HepG2 (cell line): Measurements from ENCODE around the gene ATP2B3. TPM values are rescaled to one million over a fixed set of nuclear protein-coding genes. Genes with fewer than 3 reads are reported as not detected.

Source experiments
- ATAC-seq: fragments of 200-7000 bp; cut with Tn5 transposase; 3 replicates; pipeline ENCODE4 v1.9.1; 2020; ENCODE audit warnings: mild to moderate bottlenecking, moderate library complexity
- BruUV-seq: library from RNA; stranded (reverse); fragments of 400-500 nt; replicated peaks from 2 replicates; lab custom pipeline; 2021; lab: Mats Ljungman, UMichigan
- CTCF ChIA-PET: fragments of 300-600 bp; formaldehyde crosslinking; extraction: SDS; loops from one replicate; lab custom pipeline; 2021; ENCODE audit warnings: low total read pairs, inconsistent platforms, low intra/inter-chr PET ratio; lab: Yijun Ruan, JAX
- POLR2A ChIA-PET: fragments of 350-600 bp; sonication (Branson Sonifier 250); formaldehyde crosslinking; loops from one replicate; lab custom pipeline; 2020; ENCODE audit warnings: antibody characterized with exemption, inconsistent platforms; lab: Yijun Ruan, JAX
- DNase-seq: peaks from one replicate; pipeline ENCODE4 v3.0.0-alpha.2; 2015; ENCODE audit warnings: low spot score
- FAIRE-seq: peaks from 3 replicates; lab custom pipeline; 2011; peaks lifted over from hg19 to GRCh38; lab: Jason Lieb, UNC
- H2AFZ ChIP-seq: one replicate; pipeline ENCODE4 v1.6.1; 2011; ENCODE audit warnings: low read length, inconsistent platforms
- H3K27ac ChIP-seq: fragments of 300-600 bp; 3 replicates; pipeline ENCODE4 v1.8.0; 2011; ENCODE audit warnings: mixed run types, mild to moderate bottlenecking, mixed read lengths, low read length, inconsistent platforms; ENCODE audit not compliant: insufficient read depth; ENCODE audit errors: extremely low read length
- H3K27me3 ChIP-seq, 2 experiments: fragments of 200-600 bp in 1 of 2; 2 replicates in 1 of 2; 3 replicates in 1 of 2; pipeline versions ENCODE4 v1.6.0 to v1.8.0; 2011; ENCODE audit warnings: low read length in 2 of 2, mild to moderate bottlenecking in 2 of 2, moderate library complexity in 2 of 2, inconsistent platforms in 1 of 2; ENCODE audit not compliant: insufficient read depth in 2 of 2, control insufficient read depth in 1 of 2
- H3K36me3 ChIP-seq, 2 experiments: fragments of 200-600 bp in 1 of 2; replicated peaks in 1 of 2; 2 replicates in 1 of 2; 3 replicates in 1 of 2; pipeline versions ENCODE4 v1.5.1 to v1.8.0; 2011; ENCODE audit warnings: low read length in 2 of 2, inconsistent platforms in 1 of 2; ENCODE audit not compliant: insufficient read depth in 2 of 2, control insufficient read depth in 1 of 2
- H3K4me1 ChIP-seq: 2 replicates; pipeline ENCODE4 v1.5.1; 2012; ENCODE audit warnings: low read length, inconsistent platforms; ENCODE audit not compliant: insufficient read depth
- H3K4me2 ChIP-seq: 2 replicates; pipeline ENCODE4 v1.6.0; 2011; ENCODE audit warnings: low read depth, low read length, inconsistent platforms
- H3K4me3 ChIP-seq, 3 experiments: fragments of 200-600 bp in 1 of 3; sonication (generic), shearing (Covaris generic) in 1 of 3; replicated peaks in 1 of 3; 2 replicates each; pipeline ENCODE4 v1.5.1; 2011 to 2016; ENCODE audit warnings: low read length in 3 of 3, inconsistent platforms in 2 of 3, low read depth in 2 of 3, mild to moderate bottlenecking in 2 of 3, control low read depth in 1 of 3, mixed read lengths in 1 of 3; ENCODE audit not compliant: insufficient read depth in 1 of 3
- H3K79me2 ChIP-seq: one replicate; pipeline ENCODE4 v1.6.1; 2011; ENCODE audit warnings: low read length, inconsistent platforms; ENCODE audit not compliant: insufficient read depth
- H3K9ac ChIP-seq: 2 replicates; pipeline ENCODE4 v1.6.0; 2011; ENCODE audit warnings: mild to moderate bottlenecking, low read depth, low read length, inconsistent platforms; ENCODE audit not compliant: insufficient read depth
- H3K9me3 ChIP-seq: 2 replicates; pipeline ENCODE4 v1.5.1; 2012; ENCODE audit warnings: mild to moderate bottlenecking, low read length
- H4K20me1 ChIP-seq: 2 replicates; pipeline ENCODE4 v1.6.0; 2011; ENCODE audit warnings: inconsistent platforms, mild to moderate bottlenecking, low read length, moderate library complexity; ENCODE audit not compliant: insufficient read depth
- ATF3 ChIP-seq: sonication (generic); formaldehyde crosslinking; IDR thresholded peaks from 2 replicates; pipeline ENCODE4 v1.4.0; 2020; ENCODE audit warnings: missing genetic modification reagents
- CBX1 ChIP-seq: IDR thresholded peaks from one replicate; pipeline ENCODE4 v1.6.1; 2016; ENCODE audit warnings: antibody characterized with exemption, low read depth
- E2F5 ChIP-seq: sonication (generic); formaldehyde crosslinking; conservative IDR thresholded peaks from 2 replicates; pipeline ENCODE4 v1.4.0; 2020; ENCODE audit warnings: missing genetic modification reagents
- IKZF1 ChIP-seq: fragments of 450-650 bp; IDR thresholded peaks from 2 replicates; pipeline ENCODE4 v1.7.1; 2016
- LBX2 ChIP-seq: sonication (generic); formaldehyde crosslinking; IDR thresholded peaks from 2 replicates; pipeline ENCODE4 v1.5.0; 2020; ENCODE audit warnings: missing genetic modification reagents, mild to moderate bottlenecking, borderline replicate concordance
- MTF1 ChIP-seq: sonication (generic); formaldehyde crosslinking; IDR thresholded peaks from 2 replicates; pipeline ENCODE4 v1.5.0; 2020; ENCODE audit warnings: missing genetic modification reagents
- NFATC3 ChIP-seq: sonication (generic); formaldehyde crosslinking; IDR thresholded peaks from 2 replicates; pipeline ENCODE4 v1.5.1; 2020; ENCODE audit warnings: mild to moderate bottlenecking, missing genetic modification reagents
- NFE2L2 ChIP-seq: fragments of 150-350 bp; IDR thresholded peaks from 2 replicates; pipeline ENCODE4 v1.6.1; 2014; ENCODE audit warnings: low read length
- NFKB2 ChIP-seq: sonication (generic); formaldehyde crosslinking; IDR thresholded peaks from 2 replicates; pipeline ENCODE4 v1.4.0; 2020; ENCODE audit warnings: missing genetic modification reagents, borderline replicate concordance
- TARDBP ChIP-seq: sonication (generic); formaldehyde crosslinking; IDR thresholded peaks from 2 replicates; pipeline ENCODE4 v1.8.0; 2022; ENCODE audit warnings: mild to moderate bottlenecking, missing genetic modification reagents
- ZFP36 ChIP-seq: fragments of 150-350 bp; IDR thresholded peaks from 2 replicates; pipeline ENCODE4 v1.6.1; 2018; ENCODE audit warnings: borderline replicate concordance, low read length, low read depth; ENCODE audit not compliant: partially characterized antibody
- ZHX2 ChIP-seq, 2 experiments: sonication (generic) in 1 of 2; formaldehyde crosslinking in 1 of 2; IDR thresholded peaks; 2 replicates each; pipeline versions ENCODE4 v1.6.1 to v1.9.0; 2014 to 2022; ENCODE audit warnings: antibody characterized with exemption in 1 of 2, borderline replicate concordance in 1 of 2, inconsistent platforms in 1 of 2, low read depth in 1 of 2, missing genetic modification reagents in 1 of 2
- ZMYM2 ChIP-seq: sonication (generic); formaldehyde crosslinking; IDR thresholded peaks from 2 replicates; pipeline ENCODE4 v1.8.0; 2022; ENCODE audit warnings: mild to moderate bottlenecking, missing genetic modification reagents
- ZNF740 ChIP-seq: sonication (generic); formaldehyde crosslinking; IDR thresholded peaks from 2 replicates; pipeline ENCODE4 v1.4.0; 2020; ENCODE audit warnings: missing genetic modification reagents
- ZNF777 ChIP-seq: sonication (generic); formaldehyde crosslinking; IDR thresholded peaks from 2 replicates; pipeline ENCODE4 v1.4.0; 2020; ENCODE audit warnings: missing genetic modification reagents
- WGBS: methylation state at CpG from one replicate; pipeline ENCODE4 v1.1.6; 2017; ENCODE audit warnings: low lambda C conversion rate; 5-methylcytosine and 5-hydroxymethylcytosine counted together
- in situ Hi-C: cut with HindIII; loops from 2 replicates; pipeline ENCODE4 v1.10.0; 2017; ENCODE audit warnings: low pct_unique_long_range_greater_than_20kb; ENCODE audit not compliant: extremely low pct_ligation_motif_present
- intact Hi-C: fragments of 100-400 bp; cut with micrococcal nuclease; formaldehyde crosslinking; loops from one replicate; pipeline ENCODE4 v1.10.0; 2022; ENCODE audit not compliant: unreplicated experiment
- polyA plus RNA-seq, 8 experiments: library from polyadenylated mRNA; depleted of rRNA in 3 of 8; stranded (reverse) in 7 of 8; unstranded in 1 of 8; fragments of >200 nt; fragmentation: Illumina TruSeq in 4 of 8; extraction: Trizol in 4 of 8; gene quantifications; 2 replicates each; pipeline versions ENCODE4 v1.2.1 to v1.2.3, GENCODE V29; 2011 to 2016; ENCODE audit warnings: low read depth in 4 of 8, missing spikeins in 1 of 8, mixed read lengths in 1 of 8; ENCODE audit not compliant: insufficient read depth in 1 of 8
- total RNA-seq, 5 experiments: library from RNA; depleted of rRNA; stranded (reverse); fragments of >200 nt; fragmentation: Illumina TruSeq; extraction: Trizol; gene quantifications; 2 replicates each; pipeline ENCODE4 v1.2.3, GENCODE V29; 2016; ENCODE audit warnings: low read depth in 1 of 5

The ATP2B3 gene
- total and polyA plus RNA-seq, 2 of the 13 experiments (the other 11 are each of a cell fraction or from before 2014, with no cell fraction given): not detected

- no peak for TF ChIP-seq CBX1
- TF ChIP-seq ATF3 (CRISPR knock-in tag): no peak
- no peak for TF ChIP-seq ZMYM2 (CRISPR knock-in tag)
- no peak for TF ChIP-seq ZNF740 (CRISPR knock-in tag)
These were observed 1.4 kb upstream of the ATP2B3 start (continued) for GRCh38 chrX:153516073-153516472.

- H3K27ac ChIP-seq: no peak overlapping the region
- H3K4me1 ChIP-seq: no peaks in the 10 kb centered on the region
- H2AFZ ChIP-seq: no peak overlapping the region
- H3K79me2 ChIP-seq: no peaks in the 10 kb centered on the region
- DNase-seq: no peak
- ATAC-seq: no peak
- WGBS: 38% methylated on average over 13 of the region's 70 CpGs
- H3K4me2 ChIP-seq: no peak overlapping the region
- in situ Hi-C loops: no loop called here
- no peak overlapping the region for H3K4me3 ChIP-seq
- ChIA-PET POLR2A (no interaction called here), CTCF (no interaction called here)
- H3K27me3 ChIP-seq: peaks cover 0 to 10% of the 10 kb centered on the region in 2 experiments; a peak in 1 of 5 replicates
- intact Hi-C loops: no loop called here
- H3K36me3 ChIP-seq: no peaks in the 10 kb centered on the region
- FAIRE-seq: no peak
- no peak overlapping the region for H3K9ac ChIP-seq
- no peaks in the 10 kb centered on the region for H4K20me1 ChIP-seq
- BruUV-seq: no TSS peak
- no peaks in the 10 kb centered on the region for H3K9me3 ChIP-seq
- TF ChIP-seq ZHX2 (IDR thresholded peaks at IDR 0.05; ENCODE audit: low read depth) (no peak), ZHX2 (CRISPR knock-in tag; IDR thresholded peaks at IDR 0.05; ENCODE audit: borderline replicate concordance) (no peak), TARDBP (CRISPR knock-in tag) (no peak), IKZF1 (no peak), ZNF777 (no peak), LBX2 (no peak), NFKB2 (CRISPR knock-in tag) (no peak), ZFP36 (no peak), E2F5 (CRISPR knock-in tag) (no peak), MTF1 (no peak), NFE2L2 (no peak), NFATC3 (CRISPR knock-in tag) (no peak)
These were observed 748 bp downstream of the ATP2B3 start for GRCh38 chrX:153517946-153518834.
